Type B pancreatic cell (in vitro differentiated cells): ENCODE measurements around the gene MAST4. TPM values are rescaled to one million over a fixed set of nuclear protein-coding genes. Genes with fewer than 3 reads are reported as not detected.

Experiments
- DNase-seq: peaks from one replicate; pipeline ENCODE4 v3.0.0; 2021; ENCODE audit warnings: mixed read lengths; ENCODE audit not compliant: unreplicated experiment; ENCODE audit errors: extremely low spot score
- H3K27ac Mint-ChIP-seq: 2 replicates; pipeline ENCODE4 v1.8.0; 2021; ENCODE audit warnings: mild to moderate bottlenecking, mixed read lengths
- H3K27me3 Mint-ChIP-seq: 2 replicates; pipeline ENCODE4 v1.8.0; 2021; ENCODE audit warnings: mixed read lengths
- H3K36me3 Mint-ChIP-seq: 2 replicates; pipeline ENCODE4 v1.8.0; 2021; ENCODE audit warnings: mixed read lengths
- H3K4me1 Mint-ChIP-seq: one replicate; pipeline ENCODE4 v1.8.0; 2021; ENCODE audit warnings: mixed read lengths; ENCODE audit not compliant: unreplicated experiment
- H3K4me3 Mint-ChIP-seq: 2 replicates; pipeline ENCODE4 v1.8.0; 2021; ENCODE audit warnings: mild to moderate bottlenecking, mixed read lengths
- H3K9me3 Mint-ChIP-seq: 2 replicates; pipeline ENCODE4 v1.8.0; 2021; ENCODE audit warnings: mixed read lengths
- total RNA-seq: library from RNA; stranded (reverse); gene quantifications from 2 replicates; pipeline ENCODE4 v1.2.1, GENCODE V29; 2021; ENCODE audit warnings: low replicate concordance
- TF ChIP-seq, protein P1 (sequence below): fragments of 200-600 bp; sonication (generic); conservative IDR thresholded peaks from 2 replicates; pipeline ENCODE4 v1.5.0; 2021; ENCODE audit warnings: antibody characterized with exemption, mild to moderate bottlenecking

MAST4 gene
- total RNA-seq, 1 donor from 2014 or later, result 23.0 TPM

DNA sequence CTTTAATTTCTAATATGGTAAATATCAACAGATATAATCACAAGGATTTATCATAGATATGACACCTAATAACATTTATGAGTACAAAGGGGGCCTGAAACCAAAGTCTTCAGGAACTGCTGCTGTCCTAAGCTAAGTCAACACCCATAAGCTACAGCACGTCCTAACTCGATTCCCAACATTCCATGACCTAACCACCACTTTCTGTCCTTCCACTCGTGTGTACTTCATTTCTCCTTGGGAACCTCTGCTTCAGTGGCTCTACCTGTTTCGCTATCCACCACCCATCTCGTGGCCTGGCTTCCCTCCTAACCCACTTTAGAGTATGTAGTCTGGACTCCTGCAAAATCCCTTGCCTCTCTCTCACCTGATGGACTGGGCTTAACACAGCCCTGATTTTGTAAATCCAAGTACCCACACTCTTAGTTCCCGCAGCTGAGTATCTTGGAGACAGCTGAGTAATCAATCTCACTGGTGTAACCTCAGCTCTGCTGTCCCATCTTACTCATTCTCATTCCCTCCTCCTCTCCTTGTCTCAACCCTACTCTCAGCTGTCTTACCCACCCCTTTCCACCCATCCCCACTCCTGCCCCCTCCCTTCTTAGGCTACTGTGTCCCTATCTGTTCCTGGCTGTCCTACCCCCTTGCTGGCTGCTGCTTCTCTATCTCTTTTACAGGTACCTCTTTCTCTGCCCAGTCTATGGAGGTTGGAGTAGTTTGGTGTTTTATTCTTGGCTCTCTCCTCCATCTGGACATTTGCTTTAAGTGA lies 101.8 kb downstream of the MAST4 start:
- Mint-ChIP-seq H3K4me1 (no peaks in the 10 kb centered on the region), H3K36me3 (peaks cover 4% of the 10 kb centered on the region), H3K27me3 (peaks cover 10% of the 10 kb centered on the region), H3K4me3 (no peak overlapping the region), H3K9me3 (peaks cover 8% of the 10 kb centered on the region), H3K27ac (no peak overlapping the region)
- TF ChIP-seq, protein P1, sequence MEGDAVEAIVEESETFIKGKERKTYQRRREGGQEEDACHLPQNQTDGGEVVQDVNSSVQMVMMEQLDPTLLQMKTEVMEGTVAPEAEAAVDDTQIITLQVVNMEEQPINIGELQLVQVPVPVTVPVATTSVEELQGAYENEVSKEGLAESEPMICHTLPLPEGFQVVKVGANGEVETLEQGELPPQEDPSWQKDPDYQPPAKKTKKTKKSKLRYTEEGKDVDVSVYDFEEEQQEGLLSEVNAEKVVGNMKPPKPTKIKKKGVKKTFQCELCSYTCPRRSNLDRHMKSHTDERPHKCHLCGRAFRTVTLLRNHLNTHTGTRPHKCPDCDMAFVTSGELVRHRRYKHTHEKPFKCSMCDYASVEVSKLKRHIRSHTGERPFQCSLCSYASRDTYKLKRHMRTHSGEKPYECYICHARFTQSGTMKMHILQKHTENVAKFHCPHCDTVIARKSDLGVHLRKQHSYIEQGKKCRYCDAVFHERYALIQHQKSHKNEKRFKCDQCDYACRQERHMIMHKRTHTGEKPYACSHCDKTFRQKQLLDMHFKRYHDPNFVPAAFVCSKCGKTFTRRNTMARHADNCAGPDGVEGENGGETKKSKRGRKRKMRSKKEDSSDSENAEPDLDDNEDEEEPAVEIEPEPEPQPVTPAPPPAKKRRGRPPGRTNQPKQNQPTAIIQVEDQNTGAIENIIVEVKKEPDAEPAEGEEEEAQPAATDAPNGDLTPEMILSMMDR, result no peak
- DNase-seq, result no peak

DNA sequence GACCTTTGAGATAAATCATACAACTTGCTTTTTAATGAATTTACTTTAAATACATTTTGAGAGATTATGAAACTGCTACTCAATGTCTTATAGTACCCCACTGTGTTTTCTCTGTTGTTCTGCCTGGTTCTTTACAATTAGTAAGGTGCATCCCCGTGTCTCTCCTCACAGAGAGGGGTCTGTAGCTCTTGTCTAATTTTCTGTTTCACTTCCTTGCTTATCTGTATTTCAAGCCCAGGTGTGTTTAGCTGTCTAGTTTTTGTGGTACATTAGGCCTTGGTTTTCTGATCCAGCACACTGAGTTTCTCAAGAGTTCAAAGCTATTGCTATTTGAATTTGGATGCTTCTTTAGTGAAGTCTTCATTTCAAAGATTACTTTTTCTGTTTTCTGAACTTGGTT lies 105.1 kb downstream of the MAST4 start:
- H3K27me3 Mint-ChIP-seq, result peaks cover 5% of the 10 kb centered on the region

DNA sequence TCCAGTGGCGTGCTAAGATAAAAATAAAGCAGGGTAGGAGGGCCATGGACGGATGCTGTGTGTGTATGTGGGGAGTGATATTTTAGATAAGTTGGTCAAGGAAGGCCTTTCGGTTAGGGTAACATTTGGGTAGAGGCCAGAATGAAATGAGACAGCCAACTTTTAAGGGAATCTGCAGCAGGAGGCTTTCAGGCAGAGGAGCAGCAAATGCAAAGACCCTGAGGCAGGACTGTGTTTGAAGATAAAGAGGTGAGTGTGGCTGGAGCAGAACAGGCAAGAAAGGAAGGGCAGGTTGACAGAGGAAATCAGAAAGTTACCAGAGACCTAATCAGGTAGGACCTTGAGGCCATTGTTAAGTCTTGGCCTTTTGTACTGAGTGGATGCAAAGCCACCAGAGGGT lies 106.2 kb downstream of the MAST4 start:
- H3K27me3 Mint-ChIP-seq, result peaks cover 6% of the 10 kb centered on the region
- TF ChIP-seq, protein P1, result no peak
- no peak overlapping the region for H3K4me3 Mint-ChIP-seq
- H3K4me1 Mint-ChIP-seq, result peaks cover 8% of the 10 kb centered on the region
- no peak overlapping the region for H3K27ac Mint-ChIP-seq
- H3K36me3 Mint-ChIP-seq, result no peaks in the 10 kb centered on the region
- no peak for DNase-seq
- peaks cover 6% of the 10 kb centered on the region for H3K9me3 Mint-ChIP-seq

More for the DNA sequence above, 105.1 kb downstream of the MAST4 start:
- no peaks in the 10 kb centered on the region for H3K36me3 Mint-ChIP-seq
- DNase-seq, result no peak
- no peak overlapping the region for H3K4me3 Mint-ChIP-seq
- H3K9me3 Mint-ChIP-seq, result peaks cover 7% of the 10 kb centered on the region
- TF ChIP-seq, protein P1, result no peak
- no peak overlapping the region for H3K27ac Mint-ChIP-seq
- H3K4me1 Mint-ChIP-seq, result peaks cover 8% of the 10 kb centered on the region

DNA sequence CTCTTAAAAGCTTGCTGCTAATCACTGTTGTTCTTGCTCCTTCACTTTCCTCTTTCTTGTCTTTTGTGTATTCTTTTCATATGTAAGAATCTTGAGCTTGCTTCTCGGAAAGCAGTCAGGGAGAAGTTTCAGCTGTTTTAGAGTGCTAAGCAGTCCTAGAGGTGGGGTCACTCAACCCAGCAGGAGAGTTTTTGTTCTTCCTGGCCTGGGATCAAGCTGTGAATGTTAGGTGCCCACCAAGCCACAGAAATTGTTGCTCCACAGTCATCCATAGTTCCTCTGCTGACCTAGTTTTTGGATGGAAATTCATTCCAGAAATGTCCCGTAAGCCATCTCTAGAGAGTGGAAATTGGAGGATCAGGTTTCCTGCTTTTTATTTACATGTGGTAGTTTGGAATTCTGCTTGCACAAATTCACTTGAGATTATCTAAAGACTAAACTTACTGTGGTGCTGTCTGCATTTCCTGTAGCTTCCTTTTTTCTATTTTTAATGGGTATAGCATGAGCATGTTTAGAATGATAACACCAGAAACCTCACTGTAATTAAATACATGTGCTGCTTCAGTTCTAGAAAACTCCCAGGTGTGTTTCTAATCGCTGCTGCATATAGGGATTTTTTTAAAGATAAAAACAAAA lies 108.7 kb downstream of the MAST4 start:
- Mint-ChIP-seq H3K4me3 (no peak overlapping the region), H3K27me3 (peaks cover 3% of the 10 kb centered on the region)

DNA sequence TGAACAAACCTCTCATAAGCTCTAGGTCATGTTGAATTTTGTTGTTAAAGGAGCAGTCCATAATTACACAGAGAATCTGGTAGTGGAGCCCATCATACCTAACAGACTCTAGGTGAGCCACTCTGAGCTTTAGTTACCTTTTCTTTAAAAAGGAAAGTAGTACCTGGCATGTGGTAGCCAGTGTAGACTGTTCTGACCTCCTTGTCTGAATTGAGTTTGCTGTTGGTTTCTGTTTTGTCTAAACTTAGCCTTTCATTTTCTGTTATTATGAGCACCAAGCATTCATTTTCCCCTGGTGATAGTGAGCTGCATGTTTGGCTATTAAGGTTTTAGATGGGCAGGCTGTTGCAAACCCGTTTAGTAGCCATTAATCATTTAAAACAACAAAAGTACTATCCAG lies 112.2 kb downstream of the MAST4 start:
- DNase-seq, result no peak
- Mint-ChIP-seq H3K4me1 (peaks cover 8% of the 10 kb centered on the region), H3K27ac (no peak overlapping the region), H3K9me3 (peaks cover 11% of the 10 kb centered on the region), H3K36me3 (peaks cover 4% of the 10 kb centered on the region), H3K27me3 (peaks cover 3% of the 10 kb centered on the region), H3K4me3 (no peak overlapping the region)
- TF ChIP-seq, protein P1, result no peak

More for the DNA sequence above, 108.7 kb downstream of the MAST4 start:
- TF ChIP-seq, protein P1, result no peak
- Mint-ChIP-seq H3K36me3 (no peaks in the 10 kb centered on the region), H3K27ac (no peak overlapping the region), H3K9me3 (peaks cover 4% of the 10 kb centered on the region), H3K4me1 (peaks cover 8% of the 10 kb centered on the region)
- DNase-seq, result no peak
